HG03135 (cell line): ENCODE measurements around the gene OPRL1.

Experiments
- ATAC-seq: cut with Tn5 transposase; IDR thresholded peaks from one replicate; pipeline ENCODE4 v1.9.1; 2021; ENCODE audit warnings: mild to moderate bottlenecking, moderate library complexity; ENCODE audit not compliant: unreplicated experiment

OPRL1 gene

DNA sequence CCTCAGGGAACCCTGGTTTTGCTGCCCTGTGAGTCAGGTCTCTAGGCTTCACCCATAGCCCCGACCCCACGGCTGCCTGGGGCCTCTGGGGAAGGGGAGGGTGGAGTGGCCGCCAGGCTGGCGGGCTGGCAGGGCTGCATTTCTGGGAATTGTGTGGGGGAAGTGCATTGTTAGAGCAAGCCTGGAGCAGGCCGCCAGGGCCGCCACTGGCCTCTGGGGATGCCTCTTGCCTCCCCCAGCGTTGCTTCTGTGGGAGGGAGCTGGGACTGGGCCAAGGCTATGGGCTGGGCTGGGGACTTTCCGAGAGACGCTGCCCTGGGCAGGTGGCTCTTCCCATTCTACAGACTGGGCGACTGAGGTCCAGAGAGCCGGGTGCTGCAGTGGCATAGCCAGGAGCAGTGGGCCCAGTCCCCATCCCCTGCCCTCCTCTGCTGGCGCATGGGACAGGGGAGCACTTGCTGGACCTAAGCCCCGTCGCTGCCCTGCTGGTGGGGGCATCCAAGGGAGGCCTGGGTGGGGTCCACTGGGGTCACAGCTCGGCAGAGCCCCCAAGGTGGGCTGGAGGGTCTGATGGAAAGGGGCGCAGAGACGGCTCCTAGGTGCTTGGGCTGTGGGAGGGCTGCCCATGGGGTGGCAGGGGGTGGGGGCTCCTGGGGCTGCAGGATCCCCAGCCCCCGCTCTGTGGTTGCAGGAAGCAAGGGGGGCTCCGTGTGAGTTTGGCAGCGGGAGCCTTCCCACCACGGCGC is 23.8 kb upstream of the OPRL1 start:
- ATAC-seq: no peak

DNA sequence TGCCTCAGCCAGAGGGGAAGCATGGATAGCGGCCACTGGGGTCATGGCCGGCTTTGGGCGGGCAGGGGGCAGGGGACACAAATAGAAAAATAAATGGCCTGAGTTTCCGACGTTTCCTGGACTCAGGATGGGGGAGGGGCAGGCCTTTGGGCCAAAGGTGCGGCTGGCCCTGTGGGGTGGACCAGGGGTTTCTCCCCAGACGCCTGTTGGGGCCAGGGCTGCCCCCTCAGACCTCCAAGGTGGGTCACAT is 23.3 kb upstream of the OPRL1 start:
- ATAC-seq: no peak

DNA sequence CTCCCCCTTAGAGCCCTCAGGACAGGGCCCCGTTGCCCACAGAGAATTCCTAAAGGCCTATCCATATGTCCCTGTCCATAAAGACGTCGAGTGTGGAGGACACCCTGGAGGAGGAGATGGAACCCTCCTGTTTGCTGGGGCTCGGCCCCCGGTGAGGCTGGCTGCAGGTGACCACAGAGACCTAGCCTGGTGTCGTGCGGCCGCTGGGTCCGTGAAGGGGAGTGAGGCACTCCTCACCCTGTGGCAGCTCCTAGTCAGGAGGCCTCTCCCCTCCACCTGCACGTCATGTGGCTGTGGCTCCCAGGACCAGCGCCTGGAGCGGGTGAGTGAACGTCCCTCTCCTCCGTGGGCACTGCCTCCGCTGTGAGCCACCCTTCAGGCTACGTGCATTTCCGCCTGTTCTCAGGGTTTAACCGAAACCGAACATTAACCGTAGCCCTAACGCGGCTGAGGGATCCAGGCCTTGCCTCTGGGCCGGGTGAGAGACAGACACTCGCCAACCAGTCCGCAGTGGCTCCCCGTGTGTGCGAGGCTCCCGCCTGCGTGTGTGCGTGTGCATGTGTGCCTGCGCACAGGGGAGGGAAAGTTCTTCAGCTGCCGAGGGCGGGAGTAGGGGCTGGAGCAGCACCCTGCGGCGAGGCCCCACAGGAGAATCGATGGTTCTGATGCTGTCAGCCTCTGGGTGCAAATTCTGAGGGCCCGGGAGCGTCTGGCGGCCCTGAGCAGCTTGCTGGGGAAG is 22.8 kb upstream of the OPRL1 start:
- ATAC-seq: no peak

DNA sequence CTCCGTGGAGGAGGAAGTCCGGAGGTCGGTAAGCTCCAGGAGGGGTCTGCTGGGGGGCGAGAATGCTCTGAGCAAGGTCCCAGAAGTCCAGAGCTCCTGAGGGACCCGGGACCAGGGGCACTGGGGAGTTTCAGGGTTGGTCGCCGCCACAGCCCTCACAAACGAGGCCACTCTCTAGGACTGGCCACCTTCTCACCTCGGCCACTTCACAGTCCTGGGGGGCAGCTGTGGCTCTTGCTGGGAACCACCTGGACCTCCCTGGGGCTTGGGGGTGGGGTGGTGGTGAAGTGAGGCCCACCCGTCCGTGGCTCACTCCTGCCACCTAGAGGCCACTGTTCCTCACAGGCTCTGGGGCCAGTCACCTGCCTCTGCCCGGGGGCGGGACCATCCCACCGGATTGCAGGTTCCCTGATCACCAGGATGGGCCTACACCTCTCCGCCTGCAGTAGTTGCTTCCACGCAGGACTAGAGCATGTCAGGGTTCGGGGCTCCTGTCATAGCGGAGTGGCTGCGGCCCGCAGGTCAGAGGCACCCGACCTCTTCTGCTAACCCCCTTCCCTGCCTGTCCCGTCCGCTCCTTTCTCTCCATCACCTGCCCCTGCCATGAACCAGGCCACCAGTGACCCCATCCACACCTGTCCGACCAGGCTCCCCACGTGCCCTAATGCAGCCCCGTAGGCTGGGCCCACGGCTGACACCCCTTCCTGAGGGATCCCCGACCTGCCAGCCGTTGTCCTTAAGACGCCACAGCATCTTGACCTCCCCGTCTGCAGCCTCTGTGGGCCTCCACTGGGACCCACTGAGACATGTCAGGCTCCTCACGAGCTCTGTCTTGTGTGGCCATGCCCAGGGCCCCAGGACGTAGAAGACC is 22.0 kb upstream of the OPRL1 start:
- no peak for ATAC-seq

DNA sequence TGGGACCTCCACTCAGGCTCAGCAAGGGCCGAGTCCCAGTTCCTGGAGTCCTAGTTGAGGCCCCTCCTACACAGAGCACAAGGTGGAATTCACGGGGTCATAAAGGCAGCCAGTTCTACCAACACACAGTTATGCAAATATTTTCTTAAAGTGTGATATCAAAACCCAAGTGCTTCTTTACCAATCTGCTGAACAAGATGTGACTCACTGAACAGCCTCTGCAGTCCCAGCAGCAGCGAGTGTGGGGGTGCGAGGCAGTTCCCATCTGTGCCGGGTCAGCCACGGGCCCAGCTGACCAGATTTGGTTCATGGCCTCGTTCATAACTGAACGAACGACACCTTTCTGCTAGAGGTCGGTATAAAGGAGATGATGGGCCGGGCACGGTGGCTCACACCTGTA is 21.3 kb upstream of the OPRL1 start:
- ATAC-seq: no peak

DNA sequence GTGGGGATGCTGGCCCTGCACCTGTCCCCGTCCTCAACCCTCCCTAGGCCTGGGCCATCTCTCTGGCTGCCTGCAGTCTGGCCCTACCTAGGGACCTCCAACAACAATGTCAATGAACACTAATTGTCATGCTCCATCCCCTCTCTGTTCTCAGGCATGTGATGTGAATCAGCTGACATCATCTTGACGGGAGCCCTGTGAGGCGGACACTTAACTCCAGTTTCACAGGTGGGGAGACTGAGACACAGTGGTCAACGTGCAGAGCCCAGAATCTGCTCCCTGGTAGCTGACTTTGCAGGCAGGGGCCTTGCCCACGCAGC is 17.6 kb upstream of the OPRL1 start:
- no peak for ATAC-seq

DNA sequence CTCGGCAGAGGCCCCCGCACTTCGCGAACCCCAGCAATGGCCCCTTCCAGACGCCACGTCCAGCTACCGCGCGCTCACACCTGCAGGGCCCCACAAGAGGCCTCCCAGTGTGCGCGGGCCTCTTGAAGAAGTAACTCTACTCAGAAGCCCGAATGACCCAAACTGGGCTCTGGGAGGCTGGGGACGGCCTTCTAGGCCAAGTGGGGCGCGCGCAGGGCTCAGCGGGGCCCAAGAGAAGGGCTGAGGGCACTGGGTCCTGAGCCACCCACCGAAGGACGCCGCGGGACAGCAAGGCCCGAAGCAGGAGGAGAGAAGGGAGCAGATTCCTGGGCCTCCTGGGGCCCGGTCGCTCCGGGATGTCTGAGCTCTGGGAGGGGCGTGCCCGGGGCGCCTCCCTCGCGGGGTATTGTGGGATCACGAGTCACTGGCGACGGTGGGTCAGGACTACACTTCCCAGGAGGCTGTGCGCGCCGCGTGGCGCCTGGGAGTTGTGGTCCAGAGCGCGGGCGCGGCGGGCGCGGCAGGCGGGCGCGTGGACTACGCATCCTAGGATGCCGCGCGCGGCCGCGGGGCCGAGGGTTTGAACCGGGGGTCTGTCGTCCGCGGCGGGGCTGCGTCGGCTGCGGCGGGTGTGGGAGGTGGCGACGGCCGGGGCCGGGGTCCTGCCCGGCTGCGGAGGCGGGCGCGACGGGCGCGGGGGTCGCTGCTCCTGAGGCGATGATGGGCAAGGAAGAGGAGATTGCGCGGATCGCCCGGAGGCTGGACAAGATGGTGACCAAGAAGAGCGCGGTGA is 17.1 kb upstream of the OPRL1 start, which contains the start of gene TCEA2:
TSS of gene TCEA2 (plus strand) at position 603 of the 793 bp plus-strand sequence. CDS start at position 718, 115 bp downstream.
- ATAC-seq: peak; percentile 69

DNA sequence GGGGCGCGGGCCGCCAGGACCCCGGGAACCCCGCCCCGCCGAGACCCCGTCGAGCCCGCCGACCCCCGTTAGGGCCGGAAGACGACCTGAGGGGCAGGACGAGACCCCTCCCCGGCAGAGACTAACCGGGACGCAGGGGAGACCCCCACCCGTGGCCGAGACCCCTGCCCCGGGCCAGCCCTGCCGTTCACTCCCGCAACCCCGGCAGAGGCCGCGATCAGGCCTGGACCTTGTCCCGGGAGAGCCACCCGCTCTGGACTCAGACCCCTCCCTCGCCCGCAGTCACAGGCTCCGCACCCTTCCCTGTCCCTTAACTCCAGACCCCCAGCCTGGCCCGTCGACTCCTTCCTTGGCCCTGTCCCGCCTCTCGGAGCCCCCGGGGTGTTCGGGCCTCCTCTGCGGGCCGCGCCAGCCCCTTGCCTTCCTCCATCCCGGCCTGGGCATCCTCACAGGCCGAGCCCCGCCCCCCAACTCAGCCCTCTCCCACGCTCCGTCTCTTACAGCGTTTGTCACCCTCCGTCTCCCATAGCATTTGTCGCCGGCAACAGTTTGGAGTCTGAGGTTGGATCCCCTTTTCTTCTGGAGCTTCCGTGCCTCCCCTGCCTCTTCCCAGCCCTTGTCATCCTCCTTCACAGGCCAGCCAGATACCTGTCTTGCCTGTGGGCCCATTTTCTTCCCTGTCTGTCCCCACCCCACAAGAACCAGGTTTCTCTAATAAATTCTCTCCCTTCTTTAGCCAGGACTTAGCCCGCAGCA is 16.3 kb upstream of the OPRL1 start:
- ATAC-seq: no peak

DNA sequence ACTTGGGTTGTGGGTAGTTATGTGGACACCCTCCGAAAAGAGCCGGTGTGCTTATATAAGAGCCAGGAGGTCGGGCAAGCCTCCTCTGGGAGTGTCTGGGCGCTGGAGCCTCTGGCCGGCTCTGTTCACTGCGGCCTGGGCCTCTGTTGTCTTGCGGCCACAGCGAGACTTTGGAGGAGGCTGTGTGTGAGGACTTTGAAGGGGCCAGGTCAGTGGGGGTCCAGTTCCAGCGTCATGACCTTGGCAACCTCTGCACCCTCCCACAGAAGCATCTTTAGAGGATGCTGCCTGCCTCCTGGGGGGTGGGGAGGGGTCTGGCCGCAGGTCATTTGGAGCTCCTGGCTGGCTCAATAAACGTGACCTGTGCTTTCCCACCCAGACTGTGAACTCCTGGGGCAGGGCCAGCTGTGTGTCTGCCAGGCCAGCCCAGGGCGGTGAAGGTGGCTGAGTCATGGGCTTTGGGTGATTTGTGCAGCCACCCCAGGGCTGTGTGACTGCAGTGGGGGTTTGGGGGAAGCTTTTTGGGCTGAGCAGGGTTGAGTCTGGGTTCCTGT is 15.7 kb upstream of the OPRL1 start:
- no peak for ATAC-seq

DNA sequence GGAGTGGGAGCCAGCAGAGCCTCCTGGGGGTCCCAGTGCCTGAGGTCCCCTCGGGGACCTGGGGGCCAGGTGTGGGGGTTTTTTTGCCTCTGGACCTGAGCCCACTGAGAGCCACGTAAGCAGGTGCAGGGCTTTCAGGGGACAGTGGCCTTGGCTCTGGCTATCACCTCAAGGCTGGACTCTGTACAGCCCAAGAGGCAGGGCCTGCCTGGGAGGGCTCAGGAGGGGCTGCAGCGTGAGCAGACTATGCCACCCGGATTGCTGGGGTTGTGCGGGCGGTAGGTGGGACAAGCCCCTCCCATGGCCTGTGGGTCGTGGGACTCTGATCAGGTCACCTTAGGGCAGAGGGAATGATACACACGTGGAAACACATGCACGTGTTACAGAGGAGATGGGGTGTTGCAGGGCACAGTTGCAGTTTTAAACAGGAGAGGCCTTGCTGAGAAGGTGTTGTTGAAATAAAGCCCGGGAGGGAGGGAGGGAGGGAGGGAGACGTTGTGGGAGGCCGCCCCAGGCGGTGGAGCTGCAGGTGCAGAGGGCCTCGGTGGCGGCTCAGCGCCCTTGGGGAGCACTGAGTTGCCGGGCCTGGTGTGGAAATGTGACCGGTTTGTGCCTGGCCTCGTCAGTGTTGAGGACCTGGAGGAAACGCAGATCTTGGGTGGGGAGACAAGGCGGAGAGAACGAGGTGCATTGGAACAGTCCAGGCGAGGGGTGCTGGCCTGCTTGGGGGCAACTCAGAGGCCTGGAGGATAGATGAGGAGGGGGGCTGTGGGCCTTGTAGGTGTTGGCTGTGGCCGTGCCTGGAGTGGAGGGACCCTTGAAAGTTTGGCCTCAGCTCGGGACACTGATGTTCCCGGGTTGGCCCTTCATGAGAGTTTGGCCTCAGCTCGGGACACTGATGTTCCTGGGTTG is 14.6 kb upstream of the OPRL1 start:
- ATAC-seq: no peak

DNA sequence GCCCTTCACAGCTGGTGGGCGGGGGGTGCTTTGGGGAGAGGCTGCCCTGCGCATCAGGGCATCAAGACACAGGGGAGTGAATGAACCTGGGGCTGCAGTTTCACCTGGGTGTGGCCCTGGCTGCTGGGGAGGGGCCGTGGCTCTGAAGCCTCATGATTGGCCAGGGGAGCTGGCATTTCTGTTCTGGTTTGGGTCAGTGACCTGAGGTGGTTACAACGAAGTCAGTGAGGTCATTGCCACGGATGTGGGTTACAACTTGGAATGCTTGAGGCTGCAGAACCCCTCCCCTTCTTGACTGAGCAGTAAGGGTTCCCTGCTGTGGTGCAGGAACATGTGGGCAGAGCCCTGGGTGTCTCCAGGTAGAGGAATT is 13.9 kb upstream of the OPRL1 start:
- peak; percentile 44 for ATAC-seq

DNA sequence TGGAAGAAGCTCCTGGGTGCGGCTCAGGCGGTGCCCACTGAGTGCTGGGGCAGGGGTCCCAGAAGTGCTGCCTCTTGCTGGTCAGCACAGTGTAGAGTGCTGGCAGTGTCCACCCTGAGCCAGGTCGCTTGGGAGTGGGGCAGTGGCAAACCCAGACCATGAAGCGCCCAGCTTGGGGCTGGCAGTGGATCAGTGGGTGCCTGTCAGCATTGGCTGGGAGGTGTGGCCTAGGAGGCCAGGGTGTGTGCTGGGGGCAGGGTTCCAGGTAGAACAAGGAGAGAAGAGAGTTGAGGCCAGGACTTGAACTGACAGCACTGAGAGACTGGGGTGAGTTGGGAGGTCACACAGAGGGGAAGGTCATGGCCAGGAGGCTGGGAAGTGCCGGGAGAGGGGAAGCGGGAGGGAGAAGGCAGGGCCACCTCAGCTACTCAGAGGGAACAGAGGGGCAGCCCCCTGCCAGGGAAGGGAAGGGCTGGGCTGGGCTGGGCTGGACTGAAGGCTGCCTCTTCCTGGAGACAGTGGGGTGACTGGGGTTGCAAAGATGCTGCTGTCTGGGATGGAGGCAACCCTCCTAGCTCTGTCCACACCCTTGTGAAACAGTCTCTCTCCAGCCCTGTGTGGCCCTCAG is 12.8 kb upstream of the OPRL1 start:
- no peak for ATAC-seq

DNA sequence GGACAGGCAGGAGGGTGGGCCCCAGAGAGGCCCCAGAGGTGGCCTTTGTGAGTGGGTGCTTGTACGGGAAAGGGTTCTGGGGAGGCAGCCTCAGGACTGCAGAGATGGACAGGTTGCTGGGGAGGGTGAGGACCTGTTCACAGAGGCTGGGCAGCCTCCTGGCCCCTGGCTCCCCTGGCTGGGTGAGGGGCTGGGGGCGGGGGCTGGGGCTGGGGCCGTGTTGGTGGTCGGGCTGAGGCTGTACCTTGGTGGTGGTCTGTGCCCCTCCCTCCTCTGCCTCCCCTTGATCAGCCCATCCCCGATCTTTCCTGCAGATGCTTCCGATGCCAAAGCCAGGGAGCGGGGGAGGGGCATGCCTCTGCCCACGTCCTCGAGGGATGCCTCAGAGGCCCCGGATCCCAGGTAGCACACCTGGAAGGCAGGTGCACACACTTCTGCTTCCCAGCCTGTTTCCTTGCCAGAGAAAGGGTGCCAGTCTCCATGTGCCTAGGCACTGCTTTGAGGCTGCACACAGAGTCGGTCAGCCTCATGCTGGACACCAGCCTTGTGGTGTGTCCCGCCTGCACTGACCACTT is 12.1 kb upstream of the OPRL1 start:
- no peak for ATAC-seq

DNA sequence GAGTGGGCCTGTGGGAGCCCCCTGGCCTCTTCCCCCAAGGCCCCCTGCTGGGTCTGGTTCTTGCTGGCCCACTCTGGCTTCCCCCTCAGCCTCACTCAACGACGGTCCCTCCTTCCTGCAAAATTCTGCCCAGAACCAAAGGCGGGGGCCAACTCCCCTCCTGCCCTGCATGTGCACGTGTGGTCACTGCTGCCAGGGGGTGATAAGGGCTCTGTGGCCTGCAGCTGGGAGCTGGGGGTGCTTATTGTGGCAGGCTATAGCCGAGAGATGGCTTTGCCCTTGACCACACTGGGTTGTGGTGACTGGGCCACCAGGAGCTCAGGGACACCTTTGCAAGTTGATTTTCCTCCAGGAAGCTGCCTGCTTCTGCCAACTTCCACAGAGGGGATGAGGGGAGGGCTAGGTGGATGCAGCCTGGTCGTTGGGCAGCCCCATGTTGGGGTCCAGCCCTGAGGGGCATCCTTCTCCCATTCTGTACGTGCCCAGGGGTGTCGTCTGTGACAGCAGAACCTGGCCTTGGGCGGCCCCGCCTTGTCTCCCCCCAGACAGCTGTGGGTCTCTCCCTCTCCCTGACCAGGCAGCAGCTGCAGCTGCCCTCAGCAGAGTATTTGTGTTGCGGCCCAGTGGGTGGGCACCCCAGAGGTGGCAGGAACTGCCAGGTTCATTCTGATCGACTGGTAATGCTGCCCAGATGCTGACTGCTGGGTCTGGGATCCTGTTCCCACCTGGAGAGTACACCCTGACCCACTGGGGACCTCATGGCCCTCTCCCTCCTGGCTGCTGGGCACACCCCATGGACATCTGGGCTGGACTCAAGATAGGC is 11.3 kb upstream of the OPRL1 start:
- no peak for ATAC-seq

DNA sequence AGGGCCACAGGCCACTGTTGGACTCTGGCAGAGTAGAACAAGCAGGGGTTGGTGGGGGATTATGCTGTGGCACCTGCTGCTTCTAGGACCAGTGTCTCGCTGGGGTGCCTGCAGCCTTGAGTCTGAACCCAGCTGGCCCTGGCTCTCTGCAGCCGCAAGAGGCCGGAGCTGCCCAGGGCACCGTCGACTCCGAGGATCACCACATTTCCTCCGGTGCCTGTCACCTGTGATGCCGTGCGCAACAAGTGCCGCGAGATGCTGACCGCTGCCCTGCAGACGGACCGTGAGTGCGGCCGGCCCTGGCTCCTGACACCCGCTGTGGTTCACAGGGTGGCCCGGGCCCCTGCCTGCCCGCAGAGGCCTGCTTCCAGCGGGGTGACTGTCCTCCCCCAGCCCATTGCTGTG is 10.7 kb upstream of the OPRL1 start:
- no peak for ATAC-seq

DNA sequence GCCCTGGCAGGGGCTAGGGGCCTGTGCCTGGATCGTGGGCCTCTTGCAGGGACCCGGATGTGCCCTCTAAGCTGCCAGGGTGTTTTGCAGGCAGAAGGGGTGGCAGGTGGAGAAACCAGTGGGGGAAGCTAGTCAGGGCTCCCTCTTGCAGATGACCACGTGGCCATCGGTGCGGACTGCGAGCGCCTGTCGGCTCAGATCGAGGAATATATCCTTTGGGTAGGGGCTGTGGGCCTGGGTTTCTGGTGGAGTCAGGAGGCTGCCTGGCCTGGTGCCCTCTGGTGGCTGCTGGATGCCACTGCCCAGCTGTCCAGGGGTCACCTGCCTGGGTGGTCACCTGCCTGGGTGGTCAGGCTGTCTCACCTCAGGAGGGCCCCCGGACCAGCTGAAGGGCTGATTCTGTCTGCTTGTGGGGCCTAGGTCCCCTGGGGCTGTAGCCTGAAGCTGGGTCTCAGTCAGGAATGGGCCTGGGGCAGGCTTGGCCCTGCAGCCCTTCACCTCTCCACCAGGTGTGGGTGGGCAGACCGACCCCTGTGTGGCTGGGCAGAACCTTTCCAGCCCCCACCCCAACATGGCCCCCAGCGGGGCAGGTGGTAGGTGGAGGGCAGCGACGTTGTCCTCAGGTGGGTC is 10.2 kb upstream of the OPRL1 start:
- ATAC-seq: no peak
